ENCODE data around the gene TFF3.
A peak's percentile ranks its signal among the peaks of the same experiment; 100 is the strongest.

Gene TFF3

GRCh38 chr21:42319376-42319775, 4.2 kb upstream of the TFF3 start:
- Histone ChIP-seq H3K9ac (ENCODE audit: low read length) (no peak overlapping the region), H3K79me2 (ENCODE audit: low read length) (no peaks in the 10 kb centered on the region), H4K20me1 (ENCODE audit: insufficient read depth, low read length) (no peaks in the 10 kb centered on the region), H3K27me3 (replicated peaks; ENCODE audit: insufficient read depth, low read length) (peaks cover 99% of the 10 kb centered on the region), H2AFZ (ENCODE audit: low read length) (no peak overlapping the region), H3K9me3 (replicated peaks; ENCODE audit: insufficient read depth, low read length) (no peaks in the 10 kb centered on the region), H3K27ac (ENCODE audit: low read length) (no peak overlapping the region), H3K36me3 (replicated peaks; ENCODE audit: insufficient read depth, low read length) (no peaks in the 10 kb centered on the region), H3F3A (ENCODE audit: insufficient read depth, low read length) (no peaks in the 10 kb centered on the region), H3K9me2 (replicated peaks; ENCODE audit: insufficient read depth, low read length) (no peaks in the 10 kb centered on the region), H3K4me3 (ENCODE audit: low read length) (no peak overlapping the region), H3K4me1 (ENCODE audit: low read length) (no peaks in the 10 kb centered on the region), H3K4me2 (ENCODE audit: low read depth, low read length) (no peak overlapping the region)
- DNase-seq: no peak
- TF ChIP-seq EZH2phosphoT487 (IDR thresholded peaks at IDR 0.05; ENCODE audit: low read length) (no peak), EZH2 (optimal IDR thresholded peaks at IDR 0.05; ENCODE audit: low read depth, low read length) (no peak)
- TF ChIP-seq, protein P1, sequence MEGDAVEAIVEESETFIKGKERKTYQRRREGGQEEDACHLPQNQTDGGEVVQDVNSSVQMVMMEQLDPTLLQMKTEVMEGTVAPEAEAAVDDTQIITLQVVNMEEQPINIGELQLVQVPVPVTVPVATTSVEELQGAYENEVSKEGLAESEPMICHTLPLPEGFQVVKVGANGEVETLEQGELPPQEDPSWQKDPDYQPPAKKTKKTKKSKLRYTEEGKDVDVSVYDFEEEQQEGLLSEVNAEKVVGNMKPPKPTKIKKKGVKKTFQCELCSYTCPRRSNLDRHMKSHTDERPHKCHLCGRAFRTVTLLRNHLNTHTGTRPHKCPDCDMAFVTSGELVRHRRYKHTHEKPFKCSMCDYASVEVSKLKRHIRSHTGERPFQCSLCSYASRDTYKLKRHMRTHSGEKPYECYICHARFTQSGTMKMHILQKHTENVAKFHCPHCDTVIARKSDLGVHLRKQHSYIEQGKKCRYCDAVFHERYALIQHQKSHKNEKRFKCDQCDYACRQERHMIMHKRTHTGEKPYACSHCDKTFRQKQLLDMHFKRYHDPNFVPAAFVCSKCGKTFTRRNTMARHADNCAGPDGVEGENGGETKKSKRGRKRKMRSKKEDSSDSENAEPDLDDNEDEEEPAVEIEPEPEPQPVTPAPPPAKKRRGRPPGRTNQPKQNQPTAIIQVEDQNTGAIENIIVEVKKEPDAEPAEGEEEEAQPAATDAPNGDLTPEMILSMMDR (IDR thresholded peaks at IDR 0.05; ENCODE audit: low read length): no peak

- H3K27ac ChIP-seq (ENCODE audit: low read length): no peak overlapping the region
- no peaks in the 10 kb centered on the region for H3K9me3 ChIP-seq (replicated peaks; ENCODE audit: insufficient read depth, low read length)
- H2AFZ ChIP-seq (ENCODE audit: low read length): no peak overlapping the region
- H3K4me1 ChIP-seq (ENCODE audit: low read length): no peaks in the 10 kb centered on the region
- H3K9ac ChIP-seq (ENCODE audit: low read length): no peak overlapping the region
- H3K9me2 ChIP-seq (replicated peaks; ENCODE audit: insufficient read depth, low read length): no peaks in the 10 kb centered on the region
- H3K27me3 ChIP-seq (replicated peaks; ENCODE audit: insufficient read depth, low read length): peaks cover 99% of the 10 kb centered on the region
- no peak overlapping the region for H3K4me3 ChIP-seq (ENCODE audit: low read length)
- TF ChIP-seq, protein P1 (IDR thresholded peaks at IDR 0.05; ENCODE audit: low read length): no peak
- TF ChIP-seq EZH2phosphoT487 (IDR thresholded peaks at IDR 0.05; ENCODE audit: low read length) (no peak), EZH2 (optimal IDR thresholded peaks at IDR 0.05; ENCODE audit: low read depth, low read length) (no peak)
- no peaks in the 10 kb centered on the region for H3K79me2 ChIP-seq (ENCODE audit: low read length)
- H3F3A ChIP-seq (ENCODE audit: insufficient read depth, low read length): no peaks in the 10 kb centered on the region
- H4K20me1 ChIP-seq (ENCODE audit: insufficient read depth, low read length): no peaks in the 10 kb centered on the region
- no peaks in the 10 kb centered on the region for H3K36me3 ChIP-seq (replicated peaks; ENCODE audit: insufficient read depth, low read length)
- no peak for DNase-seq
- H3K4me2 ChIP-seq (ENCODE audit: low read depth, low read length): no peak overlapping the region
Observed at GRCh38 chr21:42317826-42318746, 2.9 kb upstream of the TFF3 start.

DNA sequence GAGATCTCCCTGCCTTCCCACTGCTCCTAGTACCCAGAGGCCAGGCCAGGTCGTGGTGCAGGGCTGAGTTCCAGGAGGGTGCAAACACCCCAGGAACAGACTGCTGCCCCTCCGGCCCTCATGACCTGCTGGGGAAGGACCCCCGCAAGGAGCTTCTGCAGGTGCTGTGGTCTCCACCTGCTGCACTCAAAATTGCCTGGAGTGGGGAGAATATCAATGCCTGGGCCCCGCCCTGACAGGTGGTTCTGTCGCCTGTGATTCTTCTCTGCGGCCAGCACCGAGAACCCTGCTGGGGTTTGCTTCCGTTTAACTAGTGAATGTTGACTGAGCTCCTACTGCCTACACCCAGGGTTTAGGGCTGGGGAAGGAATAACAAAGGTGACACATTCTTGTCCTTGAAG, 2.1 kb upstream of the TFF3 start:
- TF ChIP-seq EZH2 (optimal IDR thresholded peaks at IDR 0.05; ENCODE audit: low read depth, low read length) (no peak), EZH2phosphoT487 (IDR thresholded peaks at IDR 0.05; ENCODE audit: low read length) (no peak)
- TF ChIP-seq, protein P1 (IDR thresholded peaks at IDR 0.05; ENCODE audit: low read length): no peak
- DNase-seq: peak; percentile 27
- Histone ChIP-seq H3K9ac (ENCODE audit: low read length) (no peak overlapping the region), H4K20me1 (ENCODE audit: insufficient read depth, low read length) (no peaks in the 10 kb centered on the region), H3K4me1 (ENCODE audit: low read length) (no peaks in the 10 kb centered on the region), H3K27ac (ENCODE audit: low read length) (no peak overlapping the region), H3F3A (ENCODE audit: insufficient read depth, low read length) (no peaks in the 10 kb centered on the region), H3K4me3 (ENCODE audit: low read length) (no peak overlapping the region), H3K36me3 (replicated peaks; ENCODE audit: insufficient read depth, low read length) (no peaks in the 10 kb centered on the region), H3K79me2 (ENCODE audit: low read length) (no peaks in the 10 kb centered on the region), H2AFZ (ENCODE audit: low read length) (no peak overlapping the region), H3K4me2 (ENCODE audit: low read depth, low read length) (no peak overlapping the region), H3K9me2 (replicated peaks; ENCODE audit: insufficient read depth, low read length) (no peaks in the 10 kb centered on the region), H3K9me3 (replicated peaks; ENCODE audit: insufficient read depth, low read length) (no peaks in the 10 kb centered on the region), H3K27me3 (replicated peaks; ENCODE audit: insufficient read depth, low read length) (peaks cover 99% of the 10 kb centered on the region)

Data from MM.1S (cell line).